Naive thymus-derived CD4-positive, alpha-beta T cell (primary cell): ENCODE data around the gene TMEM132D. TPM values are rescaled to one million over a fixed set of nuclear protein-coding genes. Genes with fewer than 3 reads are reported as not detected.

Experiments used
- ATAC-seq: fragments of 150-1000 bp; cut with Tn5 transposase; 2 replicates; pipeline ENCODE4 v1.10.0; 2021; ENCODE audit warnings: mild to moderate bottlenecking, moderate library complexity
- CTCF ChIA-PET: fragments of 350-600 bp; sonication (Branson Sonifier 250); formaldehyde crosslinking; loops from one replicate; lab custom pipeline; 2021; ENCODE audit warnings: antibody characterized with exemption; lab: Charles Lee
- POLR2A ChIA-PET: fragments of 350-600 bp; sonication (Branson Sonifier 250); formaldehyde crosslinking; loops from one replicate; lab custom pipeline; 2021; ENCODE audit warnings: antibody characterized with exemption, inconsistent platforms; lab: Charles Lee
- DNase-seq, 9 donors: peaks; one replicate each; pipeline versions ENCODE4 v3.0.0 to v3.0.0-alpha.2; 2020 to 2022; ENCODE audit warnings: mixed read lengths in 1 of 9
- H3K27ac ChIP-seq: one replicate; pipeline ENCODE4 v1.7.0; 2013; ENCODE audit warnings: mild to moderate bottlenecking, low read depth, low read length, moderate library complexity
- H3K27me3 ChIP-seq, 2 donors: one replicate each; pipeline ENCODE4 v1.7.0; 2013; ENCODE audit warnings: low read length in 2 of 2, mild to moderate bottlenecking in 2 of 2, moderate library complexity in 2 of 2; ENCODE audit not compliant: control insufficient read depth in 2 of 2, insufficient read depth in 2 of 2
- H3K36me3 ChIP-seq, 3 experiments: 1 replicate in 2 of 3; 2 replicates in 1 of 3; pipeline ENCODE4 v1.7.0; 2013; ENCODE audit warnings: low read length in 3 of 3, mild to moderate bottlenecking in 3 of 3, moderate library complexity in 1 of 3; ENCODE audit not compliant: insufficient read depth in 3 of 3, control insufficient read depth in 2 of 3
- H3K4me1 ChIP-seq, 2 donors: one replicate each; pipeline ENCODE4 v1.7.0; 2013; ENCODE audit warnings: low read length in 2 of 2, mild to moderate bottlenecking in 2 of 2, moderate library complexity in 1 of 2; ENCODE audit not compliant: control insufficient read depth in 2 of 2, insufficient read depth in 2 of 2
- H3K4me3 ChIP-seq: 2 replicates; pipeline ENCODE4 v1.7.0; 2013; ENCODE audit warnings: mild to moderate bottlenecking, low read length
- H3K9me3 ChIP-seq, 3 experiments: 1 replicate in 2 of 3; 2 replicates in 1 of 3; pipeline ENCODE4 v1.7.0; 2013; ENCODE audit warnings: low read length in 3 of 3; ENCODE audit not compliant: control insufficient read depth in 2 of 3
- H3K27ac Mint-ChIP-seq, 9 donors: one replicate each; pipeline ENCODE4 v1.8.0; 2020 to 2022; ENCODE audit warnings: mixed read lengths in 9 of 9, mild to moderate bottlenecking in 8 of 9, moderate library complexity in 5 of 9, inconsistent platforms in 2 of 9
- H3K27me3 Mint-ChIP-seq, 5 donors: one replicate each; pipeline ENCODE4 v1.8.0; 2021 to 2022; ENCODE audit warnings: mixed read lengths in 5 of 5, mild to moderate bottlenecking in 1 of 5
- H3K36me3 Mint-ChIP-seq, 5 donors: one replicate each; pipeline ENCODE4 v1.8.0; 2020 to 2022; ENCODE audit warnings: mixed read lengths in 5 of 5, mild to moderate bottlenecking in 3 of 5, inconsistent platforms in 1 of 5
- H3K4me1 Mint-ChIP-seq, 7 donors: one replicate each; pipeline ENCODE4 v1.8.0; 2020 to 2022; ENCODE audit warnings: mixed read lengths in 7 of 7, mild to moderate bottlenecking in 3 of 7, inconsistent platforms in 1 of 7
- H3K4me3 Mint-ChIP-seq, 10 donors: one replicate each; pipeline ENCODE4 v1.8.0; 2020 to 2022; ENCODE audit warnings: mild to moderate bottlenecking in 10 of 10, mixed read lengths in 10 of 10, moderate library complexity in 6 of 10, inconsistent platforms in 2 of 10
- H3K9me3 Mint-ChIP-seq, 11 donors: one replicate each; pipeline ENCODE4 v1.8.0; 2020 to 2022; ENCODE audit warnings: mixed read lengths in 11 of 11, mild to moderate bottlenecking in 4 of 11, inconsistent platforms in 1 of 11, moderate library complexity in 1 of 11
- intact Hi-C, 2 donors: fragments of 100-400 bp; cut with micrococcal nuclease; formaldehyde crosslinking; loops; one replicate each; pipeline ENCODE4 v1.15.1; 2023
- polyA plus RNA-seq, 2 donors: library from polyadenylated mRNA; unstranded; fragments of 300-500 nt; fragmentation: Illumina TruSeq; gene quantifications; one replicate each; pipeline ENCODE4 v1.2.3, GENCODE V29; 2021
- total RNA-seq, 6 experiments: library from RNA in 5 of 6; stranded (reverse) in 5 of 6; gene quantifications; 1 replicate in 5 of 6; 2 replicates in 1 of 6; pipeline ENCODE4 v1.2.3 and lab custom pipeline; 2021 to 2026

TMEM132D gene
- total and polyA plus RNA-seq, 7 experiments from 2014 or later, result not detected

GRCh38 chr12:129483111-129483893 is 420.5 kb downstream of the TMEM132D start:
- Mint-ChIP-seq H3K36me3 (no peaks in the 10 kb centered on the region), H3K4me1 (no peaks in the 10 kb centered on the region), H3K27ac (no peak overlapping the region), H3K4me3 (no peak overlapping the region), H3K9me3 (peaks cover 0 to 17% (median 4%) of the 10 kb centered on the region in 11 donors), H3K27me3 (no peaks in the 10 kb centered on the region)
- Histone ChIP-seq H3K36me3 (no peaks in the 10 kb centered on the region), H3K9me3 (no peaks in the 10 kb centered on the region), H3K4me3 (no peak overlapping the region), H3K4me1 (no peaks in the 10 kb centered on the region), H3K27me3 (no peaks in the 10 kb centered on the region), H3K27ac (no peak overlapping the region)
- intact Hi-C loops, result no loop called here
- no peak for ATAC-seq
- POLR2A ChIA-PET, result no interaction called here
- CTCF ChIA-PET, result no interaction called here
- DNase-seq, result no peak

DNA sequence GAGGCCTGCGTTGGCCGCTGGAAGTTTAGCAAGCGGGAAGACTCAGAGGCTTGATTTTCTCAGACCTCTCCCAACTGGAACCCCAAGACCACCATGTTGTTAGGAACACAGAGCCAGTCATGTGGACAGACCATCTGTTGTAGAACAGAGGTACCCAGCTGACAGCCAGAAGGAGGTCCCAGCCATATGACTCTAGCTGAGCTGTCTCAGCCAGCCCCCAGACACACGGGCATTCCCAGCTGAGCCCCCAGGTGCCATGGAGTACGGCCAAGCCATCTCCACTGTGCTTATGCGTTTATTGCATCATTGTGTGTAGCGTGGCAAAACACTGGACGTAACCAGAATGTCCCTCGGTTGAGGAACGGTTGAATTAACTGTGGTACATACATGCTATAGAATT is 421.9 kb downstream of the TMEM132D start:
- no peak for ATAC-seq
- Mint-ChIP-seq H3K4me1 (no peaks in the 10 kb centered on the region), H3K27me3 (no peaks in the 10 kb centered on the region), H3K36me3 (no peaks in the 10 kb centered on the region), H3K27ac (no peak overlapping the region), H3K9me3 (peaks cover 0 to 20% (median 3%) of the 10 kb centered on the region in 11 donors), H3K4me3 (no peak overlapping the region)
- ChIA-PET POLR2A (no interaction called here), CTCF (no interaction called here)
- Histone ChIP-seq H3K27ac (no peak overlapping the region), H3K27me3 (no peaks in the 10 kb centered on the region), H3K9me3 (no peaks in the 10 kb centered on the region), H3K4me3 (no peak overlapping the region), H3K36me3 (no peaks in the 10 kb centered on the region), H3K4me1 (no peaks in the 10 kb centered on the region)
- DNase-seq, result no peak
- intact Hi-C loops, result no loop called here

DNA sequence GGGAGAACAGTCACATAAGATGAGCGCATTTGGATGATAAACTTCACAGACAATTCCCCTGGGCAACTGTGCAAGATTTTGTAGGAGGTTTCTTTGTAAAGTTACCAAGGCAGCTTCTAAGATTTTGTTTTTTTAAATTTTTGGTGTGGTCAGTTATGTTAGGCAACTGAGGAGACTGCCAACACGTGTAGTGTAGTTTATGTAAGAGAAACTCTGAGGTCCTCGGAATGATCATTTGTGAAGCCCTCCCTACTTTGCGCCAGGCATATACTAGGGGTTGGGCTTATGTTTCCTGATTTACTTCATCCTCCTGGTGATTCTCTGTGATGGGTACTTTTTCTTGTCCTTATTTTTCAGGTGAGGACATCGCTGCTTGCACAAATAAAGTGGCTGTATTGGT is 433.6 kb downstream of the TMEM132D start:
- no peaks in the 10 kb centered on the region for H3K27me3 ChIP-seq
- POLR2A ChIA-PET, result no interaction called here
- CTCF ChIA-PET, result no interaction called here
- DNase-seq (no peak), ATAC-seq (no peak)
- no peak overlapping the region for H3K4me3 Mint-ChIP-seq
- no peak overlapping the region for H3K4me3 ChIP-seq
- H3K9me3 Mint-ChIP-seq, result peaks cover 0 to 20% (median 6%) of the 10 kb centered on the region in 11 donors
- peaks cover 0 to 5% (median 0%) of the 10 kb centered on the region in 3 experiments for H3K9me3 ChIP-seq
- H3K36me3 ChIP-seq, result no peaks in the 10 kb centered on the region
- intact Hi-C loops, result no loop called here
- H3K36me3 Mint-ChIP-seq, result no peaks in the 10 kb centered on the region
- H3K27ac ChIP-seq, result no peak overlapping the region
- no peaks in the 10 kb centered on the region for H3K4me1 ChIP-seq
- H3K4me1 Mint-ChIP-seq, result no peaks in the 10 kb centered on the region
- H3K27ac Mint-ChIP-seq, result no peak overlapping the region
- no peaks in the 10 kb centered on the region for H3K27me3 Mint-ChIP-seq

GRCh38 chr12:129467726-129468125 is 436.1 kb downstream of the TMEM132D start:
- Mint-ChIP-seq H3K36me3 (no peaks in the 10 kb centered on the region), H3K27ac (no peak overlapping the region), H3K4me3 (no peak overlapping the region), H3K9me3 (peaks cover 0 to 20% (median 6%) of the 10 kb centered on the region in 11 donors), H3K4me1 (no peaks in the 10 kb centered on the region), H3K27me3 (no peaks in the 10 kb centered on the region)
- ATAC-seq (no peak), DNase-seq (no peak)
- intact Hi-C loops, result no loop called here
- CTCF ChIA-PET, result no interaction called here
- Histone ChIP-seq H3K9me3 (peaks cover 0 to 5% (median 0%) of the 10 kb centered on the region in 3 experiments), H3K36me3 (no peaks in the 10 kb centered on the region), H3K4me1 (no peaks in the 10 kb centered on the region), H3K27ac (no peak overlapping the region), H3K27me3 (no peaks in the 10 kb centered on the region), H3K4me3 (no peak overlapping the region)
- POLR2A ChIA-PET, result no interaction called here

DNA sequence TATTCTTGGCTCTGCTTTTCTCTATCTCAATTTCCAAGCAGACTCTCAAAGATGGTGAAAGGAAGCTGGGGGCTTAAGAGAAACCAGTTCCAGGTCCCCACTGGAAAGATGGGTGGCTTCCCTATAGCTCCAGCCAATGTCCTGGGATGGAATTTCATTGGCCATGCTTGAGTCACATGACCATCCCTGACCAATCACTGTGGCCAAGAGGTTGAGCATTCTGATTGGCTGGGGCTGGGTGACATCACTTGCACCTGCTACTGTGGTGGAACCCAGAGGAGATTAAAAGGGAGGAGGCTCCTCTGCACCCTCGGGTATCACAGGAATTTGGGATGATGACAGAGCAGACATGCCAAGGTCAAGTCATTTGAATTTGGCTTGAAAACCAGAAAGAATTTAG is 436.5 kb downstream of the TMEM132D start:
- intact Hi-C loops, result no loop called here
- Mint-ChIP-seq H3K4me1 (no peaks in the 10 kb centered on the region), H3K9me3 (peaks cover 0 to 19% (median 6%) of the 10 kb centered on the region in 11 donors), H3K36me3 (no peaks in the 10 kb centered on the region), H3K4me3 (no peak overlapping the region), H3K27me3 (no peaks in the 10 kb centered on the region), H3K27ac (no peak overlapping the region)
- ATAC-seq, result no peak
- Histone ChIP-seq H3K9me3 (peaks cover 0 to 5% (median 0%) of the 10 kb centered on the region in 3 experiments), H3K27me3 (no peaks in the 10 kb centered on the region), H3K36me3 (no peaks in the 10 kb centered on the region), H3K4me3 (no peak overlapping the region), H3K27ac (no peak overlapping the region), H3K4me1 (no peaks in the 10 kb centered on the region)
- ChIA-PET CTCF (no interaction called here), POLR2A (no interaction called here)
- no peak for DNase-seq

- H3K27me3 Mint-ChIP-seq, result no peaks in the 10 kb centered on the region
- ChIA-PET POLR2A (no interaction called here), CTCF (no interaction called here)
- DNase-seq (no peak), ATAC-seq (no peak)
- Histone ChIP-seq H3K27me3 (no peaks in the 10 kb centered on the region), H3K36me3 (no peaks in the 10 kb centered on the region), H3K4me3 (no peak overlapping the region), H3K4me1 (no peaks in the 10 kb centered on the region), H3K27ac (no peak overlapping the region), H3K9me3 (peaks cover 0 to 5% (median 0%) of the 10 kb centered on the region in 3 experiments)
- H3K4me3 Mint-ChIP-seq, result no peak overlapping the region
- H3K4me1 Mint-ChIP-seq, result no peaks in the 10 kb centered on the region
- H3K36me3 Mint-ChIP-seq, result no peaks in the 10 kb centered on the region
- H3K9me3 Mint-ChIP-seq, result peaks cover 2 to 17% (median 7%) of the 10 kb centered on the region in 11 donors
- no peak overlapping the region for H3K27ac Mint-ChIP-seq
- intact Hi-C loops, result no loop called here
These were observed 437.3 kb downstream of the TMEM132D start for GRCh38 chr12:129466499-129466898.

- peaks cover 3 to 11% (median 6%) of the 10 kb centered on the region in 11 donors for H3K9me3 Mint-ChIP-seq
- no peaks in the 10 kb centered on the region for H3K27me3 Mint-ChIP-seq
- no peak overlapping the region for H3K27ac Mint-ChIP-seq
- no peak for DNase-seq
- no peak overlapping the region for H3K27ac ChIP-seq
- H3K4me1 ChIP-seq, result no peaks in the 10 kb centered on the region
- no peak for ATAC-seq
- H3K9me3 ChIP-seq, result no peaks in the 10 kb centered on the region
- no peak overlapping the region for H3K4me3 ChIP-seq
- POLR2A ChIA-PET, result no interaction called here
- no peaks in the 10 kb centered on the region for H3K36me3 Mint-ChIP-seq
- intact Hi-C loops, result no loop called here
- no peaks in the 10 kb centered on the region for H3K36me3 ChIP-seq
- H3K4me3 Mint-ChIP-seq, result no peak overlapping the region
- H3K27me3 ChIP-seq, result no peaks in the 10 kb centered on the region
- CTCF ChIA-PET, result no interaction called here
- H3K4me1 Mint-ChIP-seq, result no peaks in the 10 kb centered on the region
These were observed 443.9 kb downstream of the TMEM132D start for GRCh38 chr12:129459886-129460285.
